Right lobe of liver (tissue), 6 donors: ENCODE data around the gene PDE7B. TPM values are rescaled to one million over a fixed set of nuclear protein-coding genes. Genes with fewer than 3 reads are reported as not detected.

Experiments
- ATAC-seq, 4 donors: fragments of 200-7000 bp; cut with Tn5 transposase; one replicate each; pipeline ENCODE4 v1.9.1; 2020; ENCODE audit warnings: mild to moderate bottlenecking in 4 of 4, moderate library complexity in 4 of 4
- DNase-seq, 3 donors: peaks; one replicate each; pipeline ENCODE4 v3.0.0-alpha.2; 2020
- H3K27ac ChIP-seq, 3 donors: fragments of 200-600 bp; one replicate each; pipeline ENCODE4 v1.8.0; 2022
- H3K27me3 ChIP-seq, 2 donors: fragments of 200-600 bp; one replicate each; pipeline ENCODE4 v1.8.0; 2022
- H3K36me3 ChIP-seq, 4 donors: fragments of 200-600 bp; sonication (generic) in 1 of 4; one replicate each; pipeline versions ENCODE4 v1.5.1 to v1.8.0; 2017 to 2022; ENCODE audit warnings: control low read depth in 1 of 4
- H3K4me1 ChIP-seq, 4 donors: fragments of 200-600 bp; sonication (generic) in 1 of 4; one replicate each; pipeline versions ENCODE4 v1.5.1 to v1.8.0; 2017 to 2022; ENCODE audit warnings: control low read depth in 1 of 4
- H3K4me3 ChIP-seq, 3 donors: fragments of 200-600 bp; one replicate each; pipeline ENCODE4 v1.8.0; 2022
- H3K9me3 ChIP-seq, 4 donors: fragments of 200-600 bp; sonication (generic) in 1 of 4; one replicate each; pipeline versions ENCODE4 v1.5.1 to v1.8.0; 2017 to 2022; ENCODE audit warnings: control low read depth in 1 of 4
- CTCF ChIP-seq, 4 donors: fragments of 200-600 bp in 3 of 4; fragments of 450-650 bp in 1 of 4; IDR thresholded peaks; one replicate each; pipeline versions ENCODE4 v1.5.1 to v1.8.0; 2016 to 2022; ENCODE audit warnings: antibody characterized with exemption in 4 of 4, mild to moderate bottlenecking in 2 of 4
- POLR2A ChIP-seq: fragments of 450-650 bp; IDR thresholded peaks from one replicate; pipeline ENCODE4 v1.6.1; 2017; ENCODE audit warnings: antibody characterized with exemption, mild to moderate bottlenecking
- WGBS: methylation state at CpG from one replicate; pipeline ENCODE4 v1.1.6; 2018; ENCODE audit warnings: low coverage, low lambda C conversion rate; ENCODE audit not compliant: insufficient coverage; ENCODE audit errors: missing lambda C conversion rate; 5-methylcytosine and 5-hydroxymethylcytosine counted together
- intact Hi-C, 2 donors: fragments of 100-400 bp; cut with DNase I; formaldehyde crosslinking; loops; one replicate each; pipeline versions ENCODE4 v1.11.2 to v1.14.1; 2022
- total RNA-seq, 6 experiments: library from RNA; depleted of rRNA in 2 of 6; stranded (reverse); fragments of >200 nt in 2 of 6; fragmentation: NEBNext Ultra II Directional in 3 of 6; extraction: Animal tissue kit (Norgen Biotek cat#: 25700) in 3 of 6; gene quantifications; one replicate each; pipeline versions ENCODE4 v1.1.0 to v1.2.4, GENCODE V29; 2016 to 2023
- donor health status: DM: no; HTN: yes; CAD: no.
- donor health status: DM: no; HTN: no; CAD: no.
- donor health status: DM: no; HTN: no; CAD: no.
- donor health status: DM: no; HTN: yes; CAD: no.
- donor health status: DM: no; HTN: yes; CAD: no.

Gene PDE7B
- total RNA-seq, 6 experiments from 2014 or later = 1.1 to 5.1 (median 1.9) TPM

GRCh38 chr6:136084403-136084802 is 232.9 kb downstream of the PDE7B start:
- Histone ChIP-seq H3K27ac (no peak overlapping the region), H3K36me3 (no peaks in the 10 kb centered on the region), H3K4me1 (no peaks in the 10 kb centered on the region), H3K9me3 (no peaks in the 10 kb centered on the region), H3K27me3 (no peaks in the 10 kb centered on the region), H3K4me3 (no peak overlapping the region)
- intact Hi-C loops = no loop called here
- ATAC-seq (peak in 1 of 4 donors; percentile 63), DNase-seq (no peak)
- TF ChIP-seq CTCF (IDR thresholded peaks at IDR 0.05) (no peak), POLR2A (no peak)
- 33% methylated on average over 1 of the region's 1 CpG for WGBS

- no peaks in the 10 kb centered on the region for H3K4me1 ChIP-seq
- WGBS = 90% methylated on average over 6 of the region's 6 CpGs
- ATAC-seq (no peak), DNase-seq (no peak)
- H3K27me3 ChIP-seq = no peaks in the 10 kb centered on the region
- H3K4me3 ChIP-seq = no peak overlapping the region
- no peaks in the 10 kb centered on the region for H3K36me3 ChIP-seq
- intact Hi-C loops = no loop called here
- TF ChIP-seq CTCF (IDR thresholded peaks at IDR 0.05) (no peak), POLR2A (no peak)
- no peak overlapping the region for H3K27ac ChIP-seq
- no peaks in the 10 kb centered on the region for H3K9me3 ChIP-seq
Measured at GRCh38 chr6:136085370-136086115, 234.0 kb downstream of the PDE7B start.

GRCh38 chr6:136086686-136087085 is 235.2 kb downstream of the PDE7B start:
- TF ChIP-seq POLR2A = no peak
- no peak for TF ChIP-seq CTCF (IDR thresholded peaks at IDR 0.05)
- Histone ChIP-seq H3K9me3 (no peaks in the 10 kb centered on the region), H3K27me3 (no peaks in the 10 kb centered on the region), H3K4me3 (no peak overlapping the region), H3K36me3 (no peaks in the 10 kb centered on the region), H3K4me1 (no peaks in the 10 kb centered on the region), H3K27ac (no peak overlapping the region)
- ATAC-seq (no peak), DNase-seq (no peak)
- WGBS = 80% methylated on average over 6 of the region's 8 CpGs
- intact Hi-C loops = no loop called here

GRCh38 chr6:136087986-136088385 is 236.5 kb downstream of the PDE7B start:
- intact Hi-C loops = no loop called here
- TF ChIP-seq CTCF (IDR thresholded peaks at IDR 0.05) = no peak
- TF ChIP-seq POLR2A = no peak
- peaks cover 0 to 2% (median 0%) of the 10 kb centered on the region in 4 donors for H3K9me3 ChIP-seq
- no peaks in the 10 kb centered on the region for H3K4me1 ChIP-seq
- no peak overlapping the region for H3K4me3 ChIP-seq
- WGBS = 80% methylated on average over 4 of the region's 6 CpGs
- H3K27me3 ChIP-seq = no peaks in the 10 kb centered on the region
- no peak overlapping the region for H3K27ac ChIP-seq
- no peak for DNase-seq
- no peak for ATAC-seq
- H3K36me3 ChIP-seq = no peaks in the 10 kb centered on the region
